GM21390 (cell line): ENCODE data around the gene SAP30BP.

Experiments used
- ATAC-seq: cut with Tn5 transposase; IDR thresholded peaks from one replicate; pipeline ENCODE4 v1.9.1; 2021; ENCODE audit not compliant: unreplicated experiment

SAP30BP gene

DNA sequence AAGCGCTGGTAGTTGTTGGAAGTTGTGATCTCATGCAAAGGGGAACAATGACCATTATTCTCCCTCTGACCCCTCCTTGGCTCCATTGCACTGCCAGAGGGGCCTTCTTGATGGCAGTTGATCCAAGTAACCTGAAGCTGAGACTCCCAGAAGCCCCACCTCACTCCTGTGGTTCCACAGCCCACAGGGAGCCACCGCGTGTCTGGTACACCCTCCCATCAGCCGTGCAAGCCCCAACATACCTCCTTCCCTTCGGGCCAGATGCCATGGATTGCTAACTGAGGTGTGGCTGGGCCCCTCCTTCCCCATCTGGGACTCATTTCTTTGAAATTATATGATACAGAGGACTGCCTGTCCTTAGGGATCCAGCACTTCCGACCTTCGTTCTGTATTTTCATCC, 17.8 kb downstream of the SAP30BP start:
- no peak for ATAC-seq

- ATAC-seq, result no peak
Observed at GRCh38 chr17:75685499-75685898, 18.4 kb downstream of the SAP30BP start.

DNA sequence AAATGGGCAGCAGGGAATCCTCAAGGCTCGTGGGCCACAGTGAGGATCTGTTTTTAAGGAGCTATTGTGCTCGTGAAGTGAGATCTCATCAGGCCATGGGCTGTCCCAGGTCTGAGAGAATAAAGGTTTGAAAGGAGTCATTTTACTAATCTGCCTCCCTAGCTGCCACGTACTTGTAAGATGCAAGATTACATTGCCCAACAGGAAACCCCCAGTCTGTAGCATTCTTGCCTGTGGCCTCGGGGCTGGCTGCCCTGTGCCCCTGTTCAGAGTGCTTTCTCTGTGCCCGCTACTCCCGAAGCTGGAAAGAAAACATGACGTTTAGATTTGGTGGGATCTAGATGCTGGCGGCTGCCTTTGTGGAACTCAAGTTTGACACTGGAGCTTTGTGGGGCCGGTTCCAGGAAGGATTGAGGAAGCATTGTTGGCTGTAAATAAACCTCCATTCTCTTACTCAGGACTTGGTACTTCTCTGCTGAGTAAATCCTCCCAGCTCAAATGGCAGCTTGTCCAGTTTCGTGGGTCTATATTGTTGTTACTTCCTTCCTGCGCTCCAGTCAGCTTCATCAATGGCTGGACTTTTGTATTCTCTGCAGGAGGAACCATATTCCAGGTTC, 21.2 kb downstream of the SAP30BP start:
- ATAC-seq, result no peak

DNA sequence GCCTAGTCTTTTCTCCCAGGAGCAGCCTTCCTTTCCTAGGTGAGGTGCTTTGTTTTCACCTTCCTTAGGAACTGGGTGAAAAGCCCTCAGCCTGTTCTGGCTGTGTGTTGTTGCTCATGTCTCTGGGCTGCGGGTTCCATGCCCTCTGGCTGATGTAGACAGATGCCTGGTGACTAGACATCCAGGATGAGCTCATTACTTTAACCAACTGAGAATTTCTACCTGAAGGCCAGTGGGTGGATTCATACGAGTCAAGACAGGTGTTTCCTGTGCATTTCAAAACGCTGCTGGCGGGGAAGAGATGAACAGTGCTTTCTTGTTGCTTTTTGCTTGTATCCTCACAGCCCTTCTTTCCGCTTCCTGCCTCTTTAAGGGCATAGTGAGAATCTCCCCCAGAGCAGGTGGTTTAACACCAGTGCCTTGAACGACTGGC, 22.3 kb downstream of the SAP30BP start:
- no peak for ATAC-seq

- no peak for ATAC-seq
Observed at GRCh38 chr17:75691371-75691791, 24.2 kb downstream of the SAP30BP start.

DNA sequence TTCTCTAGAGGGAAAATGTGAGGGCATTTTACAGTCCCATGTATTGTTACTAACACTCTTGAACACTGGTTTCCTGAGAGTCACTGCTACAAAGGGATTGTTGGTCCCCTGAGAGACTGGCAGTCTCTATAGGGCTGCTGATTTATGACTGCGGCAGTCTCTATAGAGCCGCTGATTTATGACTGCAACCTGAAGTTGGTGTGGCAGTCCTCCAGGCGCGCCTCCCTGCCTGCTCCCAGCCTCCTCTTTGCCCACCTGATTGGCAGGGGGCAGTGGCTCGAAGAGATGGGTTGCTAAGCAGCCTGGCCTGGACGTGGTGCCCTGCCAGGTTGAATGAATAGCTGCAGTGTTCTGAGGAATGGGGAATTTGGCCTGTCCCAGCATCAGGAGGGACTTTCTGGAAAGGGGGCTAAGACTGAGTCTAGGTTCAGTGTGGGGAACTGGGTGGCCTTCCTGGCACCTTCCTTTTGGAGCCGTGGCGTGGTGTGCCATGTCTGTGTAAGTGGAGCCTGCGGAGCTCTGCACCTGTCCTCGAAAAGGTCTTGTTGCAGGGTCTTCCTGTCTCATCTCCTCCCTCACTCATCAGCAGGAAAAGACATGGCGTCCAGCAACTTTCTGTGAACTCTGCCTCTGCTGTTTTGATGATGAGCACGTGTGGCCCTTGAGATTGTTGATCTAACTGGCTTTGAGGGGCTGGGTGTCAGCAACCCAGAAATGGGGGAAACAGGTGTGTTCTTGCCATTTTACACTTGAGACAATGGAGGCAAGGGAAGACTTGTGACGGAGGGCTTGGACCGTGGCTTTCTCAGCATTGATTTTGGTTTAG, 24.9 kb downstream of the SAP30BP start:
- ATAC-seq, result no peak

GRCh38 chr17:75692976-75693375, 25.8 kb downstream of the SAP30BP start:
- ATAC-seq, result no peak

GRCh38 chr17:75693500-75694481, 26.7 kb downstream of the SAP30BP start:
- ATAC-seq, result no peak

GRCh38 chr17:75694536-75694935, 27.4 kb downstream of the SAP30BP start:
- ATAC-seq, result no peak

DNA sequence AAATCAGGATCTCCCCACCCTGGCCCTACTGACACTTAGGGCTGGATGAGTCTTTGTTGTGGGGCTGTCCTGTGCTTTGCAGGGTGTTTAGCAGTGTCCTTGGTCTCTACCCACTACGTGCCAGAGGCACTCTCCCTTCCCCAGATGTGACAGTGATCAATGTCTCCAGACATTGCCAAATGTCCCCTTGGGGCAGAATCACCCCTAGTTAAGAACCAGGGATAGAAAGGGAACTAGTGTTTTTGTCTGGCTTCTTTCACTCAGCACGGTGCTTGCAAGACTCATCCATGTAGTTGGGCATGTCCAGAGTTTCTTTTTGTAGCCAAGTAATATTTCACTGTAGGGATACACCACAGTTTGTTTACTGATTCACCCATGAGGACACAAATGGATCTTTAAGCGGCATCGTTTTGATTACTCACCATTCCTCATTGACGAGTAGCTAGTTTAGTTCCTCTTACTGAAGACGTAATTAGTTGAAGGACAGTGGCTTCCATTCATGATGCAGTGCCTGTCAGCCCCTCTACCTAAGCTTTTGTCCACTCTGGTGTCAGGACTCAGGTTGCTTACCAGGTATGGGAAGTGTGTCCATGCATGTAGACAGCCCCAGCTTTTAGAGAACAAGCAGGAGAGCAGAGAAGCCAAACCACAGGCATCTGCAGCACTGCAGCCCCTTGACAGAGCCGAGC, 28.1 kb downstream of the SAP30BP start:
- no peak for ATAC-seq

GRCh38 chr17:75695830-75696271, 28.7 kb downstream of the SAP30BP start:
- no peak for ATAC-seq

DNA sequence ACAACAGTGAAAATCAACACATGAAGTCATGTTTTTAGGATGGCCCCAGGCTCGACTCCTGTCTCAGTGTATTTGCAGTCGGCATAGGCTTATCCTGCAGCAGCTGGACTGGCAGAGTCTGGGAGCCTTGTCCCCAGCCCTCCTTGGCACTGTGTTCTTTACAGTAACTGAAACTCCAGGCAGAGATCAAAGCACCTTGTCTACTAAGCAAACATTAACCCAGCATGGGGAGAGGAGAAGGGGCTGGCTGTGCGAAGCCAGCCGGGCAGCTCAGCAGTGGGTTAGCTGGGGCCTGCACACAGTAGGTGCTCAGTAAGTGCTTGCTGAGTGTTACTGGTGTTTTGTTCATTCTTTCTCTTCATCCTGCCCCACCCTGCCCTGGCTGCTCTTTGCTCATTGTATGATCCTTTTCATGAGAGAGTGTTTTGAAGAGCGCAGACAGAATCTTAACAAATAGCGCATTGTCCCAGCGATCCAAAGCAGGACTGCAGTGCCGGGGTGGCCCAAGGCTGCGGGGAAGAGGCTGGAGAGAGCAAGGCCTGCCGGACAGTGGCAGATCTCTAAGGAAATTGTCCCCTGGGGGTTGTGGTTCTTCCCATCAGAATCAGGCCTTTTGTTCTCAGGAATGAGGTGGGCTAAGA, 30.6 kb downstream of the SAP30BP start:
- no peak for ATAC-seq

GRCh38 chr17:75698659-75699058, 31.5 kb downstream of the SAP30BP start:
- ATAC-seq, result no peak

GRCh38 chr17:75701288-75701687, 34.1 kb downstream of the SAP30BP start:
- no peak for ATAC-seq

GRCh38 chr17:75703191-75703590, 36.1 kb downstream of the SAP30BP start:
- no peak for ATAC-seq

DNA sequence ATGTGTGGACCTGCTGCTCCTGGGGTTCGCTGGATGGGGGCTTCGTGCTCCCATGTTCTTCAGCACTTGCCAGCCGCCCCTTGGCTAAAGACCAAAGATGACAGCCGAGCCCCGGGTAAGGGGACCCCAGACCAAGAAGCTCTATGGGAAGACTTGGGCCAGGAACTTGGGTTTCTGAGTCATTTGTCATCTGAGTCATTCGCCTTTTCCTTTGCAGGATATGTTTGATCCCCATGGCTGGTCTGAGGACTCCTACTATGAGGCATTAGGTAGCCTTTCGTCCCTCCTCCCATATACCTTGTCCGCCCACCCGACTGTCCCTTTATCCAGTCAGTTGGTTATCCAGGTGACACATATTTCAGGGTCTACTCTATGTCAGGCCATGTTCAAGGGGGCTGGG, 36.5 kb downstream of the SAP30BP start:
- no peak for ATAC-seq

GRCh38 chr17:75704963-75705875, 38.1 kb downstream of the SAP30BP start:
- ATAC-seq, result no peak

DNA sequence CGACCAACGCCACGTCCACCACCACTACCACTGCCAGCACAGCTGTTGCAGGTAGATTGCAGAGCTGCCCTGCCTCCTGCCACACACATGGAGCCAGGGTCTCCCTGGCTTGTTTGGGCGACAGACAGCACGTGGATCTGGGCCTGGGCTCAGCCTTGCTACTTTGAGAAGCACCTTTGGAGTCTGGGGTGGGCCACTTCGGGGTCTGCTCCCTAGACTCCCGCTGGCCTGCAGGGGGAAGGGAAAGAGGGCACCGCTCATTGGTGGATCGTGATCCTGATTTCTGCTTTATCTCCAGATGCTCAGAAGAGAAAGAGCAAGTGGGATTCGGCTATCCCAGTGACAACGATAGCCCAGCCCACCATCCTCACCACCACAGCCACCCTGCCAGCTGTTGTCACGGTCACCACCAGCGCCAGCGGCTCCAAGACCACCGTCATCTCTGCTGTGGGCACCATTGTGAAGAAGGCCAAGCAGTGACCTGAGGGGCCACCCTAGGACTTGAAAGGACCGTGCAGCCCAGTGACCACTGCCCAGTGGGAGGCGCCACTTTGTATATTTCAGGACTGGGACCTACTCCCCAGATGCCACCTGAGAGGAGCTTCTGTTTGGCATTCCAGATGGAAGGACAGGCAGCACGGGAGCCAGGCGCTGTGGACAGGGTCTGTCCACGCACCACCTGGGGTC, 39.0 kb downstream of the SAP30BP start:
- ATAC-seq, result no peak
